GM13977 (cell line): ENCODE measurements around the gene DOCK8.
"Not testable (repeated sequence)": the region's sequence is repeated elsewhere in the genome, so short reads cannot be mapped to it uniquely, and the experiment has no call there.

Experiments used
- DNase-seq: peaks from one replicate; pipeline ENCODE4 v3.0.0; 2012; ENCODE audit warnings: low spot score
- CTCF ChIP-seq: IDR thresholded peaks from 2 replicates; pipeline ENCODE4 v1.5.1; 2012; ENCODE audit warnings: mild to moderate bottlenecking, control low read depth; ENCODE audit not compliant: insufficient read depth; ENCODE audit errors: extremely low read depth, missing control alignments
- in situ Hi-C: fragments of 300-500 bp; cut with MboI; formaldehyde crosslinking; loops from one replicate; pipeline ENCODE4 v1.12.0; 2022; ENCODE audit warnings: low sequenced_read_pairs, low pct_unique_long_range_greater_than_20kb, mixed read lengths, inconsistent platforms; ENCODE audit not compliant: unreplicated experiment

The DOCK8 gene

GRCh38 chr9:214648-215493 lies at the start of gene DOCK8:
TSS of gene DOCK8 (plus strand) at chr9:214865. CDS start at chr9:214977, 112 bp downstream.
- in situ Hi-C loops: loop anchor here (10.0 kb wide), 1 partner anchor 60 kb away; no protein-coding TSS in a partner anchor
- DNase-seq: peak; percentile 86
- peak; percentile 80 for TF ChIP-seq CTCF

DNA sequence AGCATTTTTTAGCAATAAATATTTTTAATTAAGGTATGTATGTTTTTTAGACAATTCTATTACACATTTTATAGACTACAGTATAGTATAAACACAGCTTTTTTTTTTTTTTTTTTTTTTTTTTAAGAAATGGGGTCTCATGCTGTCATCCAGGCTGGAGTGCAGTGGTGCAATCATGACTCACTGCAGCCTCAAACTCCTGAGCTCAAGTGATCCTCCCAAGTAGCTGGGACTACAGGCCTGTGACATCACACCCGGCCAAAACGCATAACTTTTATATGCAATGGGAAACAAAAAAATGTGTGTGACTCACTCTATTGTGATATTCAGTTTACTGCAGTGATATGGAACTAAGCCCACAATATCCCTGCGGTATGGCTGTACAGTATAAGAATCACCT lies 44.9 kb upstream of the DOCK8 start:
- in situ Hi-C loops, DNase-seq: not testable (repeated sequence)

DNA sequence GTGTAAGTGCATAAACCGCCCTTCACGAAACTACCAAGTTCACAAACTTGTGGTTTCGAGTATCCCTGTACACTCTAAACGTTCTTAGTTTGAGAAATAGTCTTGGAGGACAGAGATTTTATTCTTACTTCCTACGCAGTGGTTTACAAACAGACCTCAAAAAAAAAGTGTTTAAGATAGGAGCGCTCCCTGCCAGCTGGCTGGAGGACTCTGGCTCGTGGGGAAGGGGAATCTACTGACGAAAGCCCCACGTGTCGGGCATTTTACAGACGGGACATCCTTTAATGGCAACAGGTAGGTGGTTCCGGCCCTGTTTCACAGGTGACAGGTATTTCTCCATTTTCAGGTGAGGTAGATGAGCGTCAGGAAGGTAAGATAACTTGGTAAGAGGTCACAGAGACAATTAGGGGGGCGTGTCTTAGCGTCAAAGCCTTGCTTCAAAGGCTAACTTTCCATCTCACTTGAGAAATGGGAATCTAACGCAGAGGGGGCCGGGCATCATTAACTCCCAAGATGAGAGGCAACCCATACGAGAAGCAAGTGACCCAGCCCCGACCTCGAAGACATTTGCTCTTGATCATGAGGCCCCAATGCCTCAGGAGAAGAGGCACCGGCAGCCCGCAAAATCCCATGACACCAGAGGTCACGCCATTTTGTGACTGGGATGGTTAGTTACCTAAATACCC lies 36.4 kb upstream of the DOCK8 start:
- DNase-seq, in situ Hi-C loops: not testable (repeated sequence)

DNA sequence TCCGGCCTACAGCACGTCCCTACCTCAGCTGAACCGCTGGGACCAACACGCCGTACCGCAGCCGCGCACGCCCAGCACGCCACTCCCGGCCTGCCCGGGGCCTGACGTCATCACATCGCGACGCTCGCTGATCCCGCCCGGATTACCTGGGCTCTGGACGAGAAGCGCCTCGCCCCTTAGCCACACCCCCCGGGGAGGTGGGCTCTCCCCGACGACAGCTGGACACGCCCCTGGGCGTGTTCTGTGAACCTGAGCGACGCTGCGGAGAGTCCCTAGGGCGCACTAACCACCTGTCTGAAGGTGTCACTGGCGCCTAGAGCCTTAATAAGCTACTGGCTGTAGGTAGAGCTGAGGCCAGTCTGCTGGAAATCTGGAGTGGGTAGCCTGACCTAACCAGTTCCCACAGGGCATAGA lies 35.7 kb upstream of the DOCK8 start, which contains the start of gene ZNG1A:
Gene ZNG1A, minus strand, starts transcription at position 87 of the 414 bp plus-strand sequence. CDS start 87 bp downstream, outside the sequence.
- in situ Hi-C loops: not testable (repeated sequence)

DNA sequence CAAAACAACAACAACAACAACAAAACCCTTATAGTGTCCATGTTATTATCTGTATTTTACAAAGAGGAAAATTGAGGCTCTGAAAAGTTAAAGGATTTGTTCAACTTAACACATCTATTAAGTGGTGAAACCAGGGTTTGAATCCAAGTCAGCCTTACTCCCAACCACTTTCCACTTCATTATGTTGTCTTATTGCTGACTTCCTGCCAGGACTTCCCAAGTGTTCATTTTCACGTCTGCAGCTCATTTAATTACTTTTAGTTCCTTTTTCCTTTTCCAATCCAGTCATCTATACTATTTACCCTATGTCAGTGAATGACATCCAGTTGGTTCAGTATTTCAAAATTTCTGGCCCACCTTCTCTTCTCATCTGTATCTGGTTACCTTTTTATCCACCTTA lies 15.1 kb upstream of the DOCK8 start:
- in situ Hi-C loops, DNase-seq: not testable (repeated sequence)

More for the DNA sequence above, 35.7 kb upstream of the DOCK8 start, which contains the start of gene ZNG1A:
- peak; percentile 2 for DNase-seq

DNA sequence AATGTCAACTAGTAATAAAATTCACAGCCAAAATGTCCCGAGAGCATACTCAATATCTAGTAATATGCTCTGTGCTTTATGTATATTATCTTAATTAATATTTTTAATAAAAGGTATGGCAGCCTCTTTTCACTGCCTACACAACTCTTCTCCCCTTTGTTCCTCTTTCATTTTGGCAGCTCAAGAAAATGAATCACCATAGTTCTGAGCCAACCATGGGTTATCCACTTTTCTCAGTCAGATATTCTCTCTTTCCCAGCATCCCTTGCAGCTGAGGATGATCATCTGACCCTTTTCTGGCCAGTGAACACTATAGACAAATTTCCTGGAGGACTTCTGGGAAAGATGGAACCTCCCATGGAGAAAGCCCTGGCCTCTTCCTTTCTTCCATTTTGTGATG lies 8.2 kb upstream of the DOCK8 start:
- no peak for DNase-seq
- in situ Hi-C loops: no loop called here
- no peak for TF ChIP-seq CTCF

DNA sequence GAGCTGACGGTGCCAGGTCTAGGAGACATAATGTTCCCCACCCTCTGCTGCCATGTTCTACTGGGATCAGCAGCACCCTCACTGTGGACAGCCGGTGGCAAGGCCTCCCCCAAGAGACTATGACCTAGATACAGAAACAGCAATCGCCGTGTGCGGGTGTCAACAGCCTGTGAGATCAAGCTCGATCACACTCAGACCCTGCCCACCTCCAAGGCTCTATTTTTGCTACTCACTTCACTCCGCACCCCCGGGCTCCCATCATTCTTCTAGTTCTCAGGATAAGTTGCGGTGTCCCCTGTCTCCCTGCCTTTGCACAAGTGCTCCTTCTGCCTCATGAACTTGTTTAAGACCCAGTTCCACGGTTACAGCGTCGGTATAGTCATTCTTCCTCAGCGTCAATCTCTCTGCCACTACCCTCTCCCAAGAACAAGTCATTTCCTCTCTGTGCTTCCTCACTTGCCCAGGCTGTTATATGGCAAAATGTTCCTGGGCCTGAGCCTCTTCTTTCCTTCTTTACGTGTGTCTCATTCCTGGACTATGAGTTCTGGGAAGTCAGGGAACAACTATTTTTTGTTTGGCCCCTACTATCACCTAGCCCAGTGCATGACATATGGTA lies 5.4 kb upstream of the DOCK8 start:
- TF ChIP-seq CTCF: no peak
- no peak for DNase-seq
- in situ Hi-C loops: no loop called here

DNA sequence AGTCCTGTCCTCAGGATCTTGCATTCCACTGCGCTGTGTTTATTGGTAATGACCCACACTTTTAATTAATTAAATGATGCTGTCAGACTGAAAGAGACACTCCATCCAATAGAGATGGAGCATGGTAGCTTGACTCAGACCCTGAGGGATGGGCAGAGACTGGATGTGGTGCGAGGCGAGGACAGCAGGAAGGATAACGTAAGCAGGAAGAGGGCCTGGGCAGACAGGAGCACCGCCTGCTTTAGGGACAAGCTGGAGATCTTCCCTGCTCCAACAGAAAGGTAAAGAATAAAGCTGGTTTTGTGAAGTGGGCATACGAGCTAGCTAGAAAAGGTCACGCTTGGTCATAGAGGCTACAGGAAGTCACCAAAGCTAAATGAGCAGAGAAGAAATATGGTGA lies 3.6 kb upstream of the DOCK8 start:
- in situ Hi-C loops: loop anchor here (10.0 kb wide), 1 partner anchor 64 kb away; no protein-coding TSS in a partner anchor
- TF ChIP-seq CTCF: no peak

More for the DNA sequence above, 3.6 kb upstream of the DOCK8 start:
- DNase-seq: no peak
